AG04449 (cell line): Measurements from ENCODE around the gene GPC5.

ENCODE experiments used
- CTCF ChIA-PET: fragments of 350-600 bp; formaldehyde crosslinking; extraction: SDS; loops from one replicate; lab custom pipeline; 2021; ENCODE audit warnings: antibody characterized with exemption; lab: Yijun Ruan, JAX
- POLR2A ChIA-PET: fragments of 400-600, 350-600 bp; formaldehyde crosslinking; extraction: SDS; loops from one replicate; lab custom pipeline; 2020; ENCODE audit warnings: antibody characterized with exemption, inconsistent platforms; lab: Yijun Ruan, JAX
- DNase-seq: peaks from one replicate; pipeline ENCODE4 v3.0.0-alpha.2; 2010; ENCODE audit warnings: low read depth, low spot score
- H3K4me3 ChIP-seq: 2 replicates; pipeline ENCODE4 v1.5.1; 2011; ENCODE audit warnings: low read depth, mild to moderate bottlenecking, control low read depth, low read length
- TF ChIP-seq, protein P1 (sequence below): IDR thresholded peaks from one replicate; pipeline ENCODE4 v1.5.1; 2011; ENCODE audit warnings: mild to moderate bottlenecking, moderate library complexity, low read length, control low read depth, inconsistent platforms; ENCODE audit not compliant: insufficient read depth; ENCODE audit errors: missing control alignments

Gene GPC5

DNA sequence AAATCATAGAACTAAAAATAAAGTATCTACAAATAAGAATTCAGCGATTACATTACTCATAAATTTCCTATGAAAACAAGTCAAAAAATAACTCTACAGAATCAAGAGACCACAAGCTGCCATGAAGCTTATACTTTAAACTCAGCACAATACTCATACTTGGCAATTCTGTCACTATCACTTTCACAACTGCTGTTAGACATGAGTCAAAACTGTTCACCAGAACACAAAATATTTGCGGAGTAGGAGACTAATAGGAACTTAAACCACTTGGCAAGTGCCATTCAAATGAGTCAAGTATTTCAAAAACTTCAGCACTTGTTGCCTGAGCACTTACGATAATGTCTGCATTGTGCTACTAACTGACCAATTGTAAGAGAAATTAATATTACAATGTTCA, 1440.4 kb downstream of the GPC5 start:
- peak; percentile 54 for DNase-seq
- ChIA-PET CTCF (no interaction called here), POLR2A (no interaction called here)
- TF ChIP-seq, protein P1, sequence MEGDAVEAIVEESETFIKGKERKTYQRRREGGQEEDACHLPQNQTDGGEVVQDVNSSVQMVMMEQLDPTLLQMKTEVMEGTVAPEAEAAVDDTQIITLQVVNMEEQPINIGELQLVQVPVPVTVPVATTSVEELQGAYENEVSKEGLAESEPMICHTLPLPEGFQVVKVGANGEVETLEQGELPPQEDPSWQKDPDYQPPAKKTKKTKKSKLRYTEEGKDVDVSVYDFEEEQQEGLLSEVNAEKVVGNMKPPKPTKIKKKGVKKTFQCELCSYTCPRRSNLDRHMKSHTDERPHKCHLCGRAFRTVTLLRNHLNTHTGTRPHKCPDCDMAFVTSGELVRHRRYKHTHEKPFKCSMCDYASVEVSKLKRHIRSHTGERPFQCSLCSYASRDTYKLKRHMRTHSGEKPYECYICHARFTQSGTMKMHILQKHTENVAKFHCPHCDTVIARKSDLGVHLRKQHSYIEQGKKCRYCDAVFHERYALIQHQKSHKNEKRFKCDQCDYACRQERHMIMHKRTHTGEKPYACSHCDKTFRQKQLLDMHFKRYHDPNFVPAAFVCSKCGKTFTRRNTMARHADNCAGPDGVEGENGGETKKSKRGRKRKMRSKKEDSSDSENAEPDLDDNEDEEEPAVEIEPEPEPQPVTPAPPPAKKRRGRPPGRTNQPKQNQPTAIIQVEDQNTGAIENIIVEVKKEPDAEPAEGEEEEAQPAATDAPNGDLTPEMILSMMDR: no peak
- no peak overlapping the region for H3K4me3 ChIP-seq

DNA sequence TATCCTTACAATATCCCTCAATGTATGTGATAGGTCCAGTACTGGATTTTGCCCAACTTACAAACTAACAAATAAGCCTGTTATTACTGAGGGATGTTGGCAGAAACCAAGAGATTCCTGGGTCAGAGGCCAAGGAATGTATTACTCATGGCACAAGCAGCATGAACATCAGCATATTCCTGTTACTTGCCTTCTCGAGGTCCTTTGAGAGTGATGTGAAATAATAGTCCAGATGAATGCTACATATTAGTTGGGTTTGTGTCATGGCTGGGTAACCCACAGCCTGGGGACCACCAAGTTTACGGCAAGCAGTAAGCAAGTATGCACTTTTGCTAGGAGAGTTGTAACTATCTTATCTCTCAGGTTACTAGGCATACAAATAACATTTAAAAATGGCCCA, 1443.7 kb downstream of the GPC5 start:
- POLR2A ChIA-PET: no interaction called here
- peak; percentile 34 for DNase-seq
- TF ChIP-seq, protein P1: no peak
- no peak overlapping the region for H3K4me3 ChIP-seq
- CTCF ChIA-PET: no interaction called here

DNA sequence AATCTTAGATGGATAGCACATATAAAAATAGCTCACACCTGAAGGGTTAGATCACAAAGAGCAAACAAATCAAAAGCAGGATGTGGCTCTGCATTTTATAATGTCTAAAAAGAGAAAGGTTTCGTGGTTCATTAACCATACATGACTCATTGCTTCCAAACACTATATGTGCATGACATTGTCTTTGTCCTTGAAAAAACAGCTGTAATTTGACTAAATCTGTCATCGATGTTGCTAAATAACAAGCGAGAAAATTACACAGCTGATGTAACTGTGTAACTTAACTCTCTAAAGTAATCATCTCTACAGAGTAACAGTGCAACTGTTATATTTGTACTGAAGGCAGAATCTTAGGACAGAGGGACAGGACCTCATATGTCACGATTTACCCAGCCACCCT, 1445.1 kb downstream of the GPC5 start:
- TF ChIP-seq, protein P1: no peak
- ChIA-PET POLR2A (no interaction called here), CTCF (no interaction called here)
- DNase-seq: no peak
- no peak overlapping the region for H3K4me3 ChIP-seq

DNA sequence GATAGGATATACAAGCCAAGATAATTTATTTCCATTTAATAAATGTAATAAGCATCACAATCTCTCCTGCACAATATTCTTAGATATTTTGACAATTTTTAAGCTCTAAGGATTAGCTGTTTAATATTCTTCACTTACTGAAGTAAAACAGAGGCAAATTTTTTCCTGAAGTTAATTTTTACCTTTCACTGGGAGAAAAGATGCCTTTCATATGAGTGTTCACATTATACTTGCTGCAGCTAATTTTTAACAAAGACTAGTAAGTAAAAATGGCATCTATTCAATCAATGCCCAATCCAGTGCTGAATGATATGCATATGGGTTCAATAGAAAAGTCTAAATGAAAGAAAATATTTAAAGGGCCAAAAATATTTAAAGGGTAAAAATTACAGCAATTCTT, 1451.0 kb downstream of the GPC5 start:
- TF ChIP-seq, protein P1: no peak
- no peak overlapping the region for H3K4me3 ChIP-seq
- ChIA-PET POLR2A (no interaction called here), CTCF (no interaction called here)
- no peak for DNase-seq

DNA sequence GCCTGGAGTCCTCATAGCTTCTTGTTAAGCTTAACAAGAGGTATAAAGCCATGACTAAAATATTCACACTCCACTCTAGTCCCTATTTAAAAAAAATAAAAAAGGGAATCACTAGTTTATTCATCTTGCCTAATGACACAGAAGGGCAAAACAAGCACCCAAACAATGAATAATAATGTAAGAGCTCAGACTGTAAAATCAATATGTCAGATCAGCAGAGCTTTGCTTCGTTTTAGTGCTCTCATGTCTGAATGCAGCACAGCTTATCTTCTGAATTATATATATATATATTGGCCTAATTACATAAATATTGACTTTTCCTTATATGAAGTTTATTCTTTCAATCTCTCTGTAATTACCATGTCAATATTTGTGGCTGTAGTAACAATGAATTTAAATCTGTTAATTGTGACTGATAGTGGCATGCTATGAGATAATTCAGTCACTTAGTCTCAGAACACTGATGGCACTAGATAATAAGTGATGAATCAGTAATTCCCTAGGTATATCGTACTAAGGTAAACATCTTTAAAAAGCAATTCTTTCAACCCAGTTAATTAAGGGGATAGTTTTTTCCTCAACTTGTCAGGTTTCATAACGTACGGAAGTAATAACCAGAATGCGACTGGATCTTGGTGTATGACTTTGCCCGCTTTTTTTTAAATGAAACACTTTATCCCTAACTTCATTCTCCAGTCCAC, 1466.3 kb downstream of the GPC5 start:
- ChIA-PET POLR2A (interaction anchor here (0.6 kb wide), 1 partner anchor 682 kb away, joined by 3 read pairs; no protein-coding TSS in a partner anchor), CTCF (no interaction called here)
- DNase-seq: no peak
- no peak overlapping the region for H3K4me3 ChIP-seq
- TF ChIP-seq, protein P1: no peak

DNA sequence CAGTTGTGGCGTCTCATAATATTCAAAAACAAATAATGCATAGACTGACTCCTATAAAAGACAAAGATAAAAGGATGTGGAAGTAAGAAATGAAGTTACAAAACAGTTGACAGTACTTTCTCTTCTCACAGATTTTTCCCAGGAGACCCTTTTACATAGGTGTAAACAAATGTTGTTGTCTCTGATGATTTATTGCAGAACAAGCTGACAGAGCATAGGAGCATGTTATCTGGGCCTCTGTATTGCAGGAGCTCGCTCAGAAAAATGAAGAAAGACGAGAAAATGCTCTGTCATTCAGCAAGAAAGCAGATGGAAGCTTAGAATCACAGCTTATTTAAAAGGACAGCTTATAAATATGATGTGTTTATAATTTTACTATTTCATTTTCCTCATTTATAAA, 1474.6 kb downstream of the GPC5 start:
- ChIA-PET POLR2A (no interaction called here), CTCF (no interaction called here)
- TF ChIP-seq, protein P1: no peak
- no peak overlapping the region for H3K4me3 ChIP-seq
- DNase-seq: no peak
